Activated CD4-positive, alpha-beta T cell treated with anti-CD3 and anti-CD28 coated beads for 36 hours (primary cell): ENCODE data around the gene ELK3. TPM values are rescaled to one million over a fixed set of nuclear protein-coding genes. Genes with fewer than 3 reads are reported as not detected.
A peak's percentile ranks its signal among the peaks of the same experiment; 100 is the strongest.

Source experiments
- ATAC-seq: fragments of 200-7000 bp; cut with Tn5 transposase; one replicate; pipeline ENCODE4 v1.10.0; 2021; ENCODE audit warnings: mild to moderate bottlenecking, moderate library complexity
- CTCF ChIA-PET: fragments of 350-600 bp; sonication (Branson Sonifier 250); formaldehyde crosslinking; loops from one replicate; lab custom pipeline; 2021; ENCODE audit warnings: antibody characterized with exemption; lab: Charles Lee
- POLR2A ChIA-PET: fragments of 350-600 bp; sonication (Branson Sonifier 250); formaldehyde crosslinking; loops from one replicate; lab custom pipeline; 2021; ENCODE audit warnings: antibody characterized with exemption, inconsistent platforms; lab: Charles Lee
- DNase-seq: peaks from one replicate; pipeline ENCODE4 v3.0.0-alpha.2; 2020
- H3K27ac Mint-ChIP-seq: one replicate; pipeline ENCODE4 v1.8.0; 2021; ENCODE audit warnings: mixed read lengths
- H3K27me3 Mint-ChIP-seq: one replicate; pipeline ENCODE4 v1.8.0; 2021; ENCODE audit warnings: mixed read lengths
- H3K36me3 Mint-ChIP-seq: one replicate; pipeline ENCODE4 v1.8.0; 2021; ENCODE audit warnings: low read depth, mixed read lengths
- H3K4me1 Mint-ChIP-seq: one replicate; pipeline ENCODE4 v1.8.0; 2021; ENCODE audit warnings: mixed read lengths
- H3K4me3 Mint-ChIP-seq: one replicate; pipeline ENCODE4 v1.8.0; 2021; ENCODE audit warnings: mild to moderate bottlenecking, moderate library complexity, mixed read lengths
- H3K9me3 Mint-ChIP-seq: one replicate; pipeline ENCODE4 v1.8.0; 2021; ENCODE audit warnings: low read depth, mixed read lengths
- intact Hi-C, 2 experiments: fragments of 100-400 bp; cut with DNase I in 1 of 2; cut with micrococcal nuclease in 1 of 2; formaldehyde crosslinking; loops; one replicate each; pipeline versions ENCODE4 v1.14.2 to v1.15.1; 2022 to 2024; cut with DNase I, micrococcal nuclease
- total RNA-seq, 2 experiments: library from RNA; stranded (reverse); gene quantifications; one replicate each; pipeline ENCODE4 v1.2.3, GENCODE V29; 2021

Gene ELK3
- total RNA-seq, 2 experiments from 2014 or later, result 17.0 to 17.4 TPM

- Mint-ChIP-seq H3K9me3 (no peaks in the 10 kb centered on the region), H3K36me3 (peaks cover 27% of the 10 kb centered on the region), H3K27me3 (no peaks in the 10 kb centered on the region), H3K4me1 (peaks cover 72% of the 10 kb centered on the region), H3K4me3 (peak overlapping the region; percentile 21), H3K27ac (peak overlapping the region; percentile 71)
- ATAC-seq, result no peak
- DNase-seq, result no peak
- CTCF ChIA-PET, result interaction anchor here (0.6 to 5.9 kb wide), 6 partner anchors 9 to 317 kb away, joined by 3 to 80 read pairs (median 4); no protein-coding TSS in a partner anchor
- POLR2A ChIA-PET, result interaction anchor here (0.6 to 1.0 kb wide), 4 partner anchors 16 to 303 kb away, joined by 3 to 8 read pairs (median 4); no protein-coding TSS in a partner anchor
- intact Hi-C loops, result loop anchor here (1.0 to 10.0 kb wide), 9 partner anchors 22 to 708 kb away; partner anchors contain the start of genes CFAP54 (in 1 of the 2) and NEDD1 (in 1 of the 2)
These were observed 5.3 kb downstream of the ELK3 start for GRCh38 chr12:96199464-96199863.

- peak overlapping the region; percentile 58 for H3K27ac Mint-ChIP-seq
- ATAC-seq (no peak), DNase-seq (no peak)
- ChIA-PET POLR2A (interaction anchor here (0.7 kb wide), 1 partner anchor 183 kb away, joined by 4 read pairs; no protein-coding TSS in a partner anchor), CTCF (interaction anchor here (0.6 to 1.9 kb wide), 6 partner anchors 8 to 24 kb away, joined by 3 to 10 read pairs (median 4); no protein-coding TSS in a partner anchor)
- no peaks in the 10 kb centered on the region for H3K9me3 Mint-ChIP-seq
- peaks cover 85% of the 10 kb centered on the region for H3K4me1 Mint-ChIP-seq
- no peak overlapping the region for H3K4me3 Mint-ChIP-seq
- H3K27me3 Mint-ChIP-seq, result no peaks in the 10 kb centered on the region
- intact Hi-C loops, result no loop called here
- H3K36me3 Mint-ChIP-seq, result peaks cover 38% of the 10 kb centered on the region
These were observed 7.4 kb downstream of the ELK3 start for GRCh38 chr12:96201272-96202227.

- CTCF ChIA-PET, result interaction anchor here (0.8 kb wide), 1 partner anchor 8 kb away, joined by 3 read pairs; no protein-coding TSS in a partner anchor
These were observed 10.2 kb downstream of the ELK3 start for GRCh38 chr12:96204381-96204780.

GRCh38 chr12:96205908-96206307 is 11.7 kb downstream of the ELK3 start:
- CTCF ChIA-PET, result interaction anchor here (0.6 to 2.7 kb wide), 2 partner anchors 9 to 13 kb away, joined by 3 to 14 read pairs; no protein-coding TSS in a partner anchor
- H3K36me3 Mint-ChIP-seq, result peaks cover 44% of the 10 kb centered on the region
- no peak for DNase-seq
- peak; percentile 5 for ATAC-seq
- H3K9me3 Mint-ChIP-seq, result no peaks in the 10 kb centered on the region
- intact Hi-C loops, result no loop called here
- peaks cover 93% of the 10 kb centered on the region for H3K4me1 Mint-ChIP-seq
- peak overlapping the region; percentile 34 for H3K4me3 Mint-ChIP-seq
- H3K27ac Mint-ChIP-seq, result peak overlapping the region; percentile 74
- no peaks in the 10 kb centered on the region for H3K27me3 Mint-ChIP-seq
- POLR2A ChIA-PET, result no interaction called here

More at GRCh38 chr12:96204381-96204780, 10.2 kb downstream of the ELK3 start:
- POLR2A ChIA-PET, result interaction anchor here (1.2 kb wide), 1 partner anchor 9 kb away, joined by 3 read pairs; no protein-coding TSS in a partner anchor
- H3K4me3 Mint-ChIP-seq, result no peak overlapping the region
- DNase-seq (no peak), ATAC-seq (no peak)
- peak overlapping the region; percentile 53 for H3K27ac Mint-ChIP-seq
- no peaks in the 10 kb centered on the region for H3K9me3 Mint-ChIP-seq
- peaks cover 87% of the 10 kb centered on the region for H3K4me1 Mint-ChIP-seq
- intact Hi-C loops, result no loop called here
- H3K27me3 Mint-ChIP-seq, result no peaks in the 10 kb centered on the region
- peaks cover 41% of the 10 kb centered on the region for H3K36me3 Mint-ChIP-seq

- H3K4me1 Mint-ChIP-seq, result peaks cover 92% of the 10 kb centered on the region
- no peaks in the 10 kb centered on the region for H3K9me3 Mint-ChIP-seq
- intact Hi-C loops, result no loop called here
- DNase-seq (no peak), ATAC-seq (peak; percentile 17)
- H3K4me3 Mint-ChIP-seq, result no peak overlapping the region
- H3K36me3 Mint-ChIP-seq, result peaks cover 43% of the 10 kb centered on the region
- ChIA-PET POLR2A (interaction anchor here (1.1 kb wide), 1 partner anchor 12 kb away, joined by 15 read pairs; no protein-coding TSS in a partner anchor), CTCF (interaction anchor here (0.6 to 2.7 kb wide), 4 partner anchors 8 to 673 kb away, joined by 3 to 14 read pairs (median 4); no protein-coding TSS in a partner anchor)
- no peaks in the 10 kb centered on the region for H3K27me3 Mint-ChIP-seq
- H3K27ac Mint-ChIP-seq, result peak overlapping the region; percentile 74
These were observed 12.9 kb downstream of the ELK3 start for GRCh38 chr12:96206936-96207662.

- intact Hi-C loops, result no loop called here
- Mint-ChIP-seq H3K4me1 (peaks cover 97% of the 10 kb centered on the region), H3K27me3 (no peaks in the 10 kb centered on the region), H3K27ac (peak overlapping the region; percentile 44), H3K4me3 (peak overlapping the region; percentile 3), H3K36me3 (peaks cover 36% of the 10 kb centered on the region), H3K9me3 (no peaks in the 10 kb centered on the region)
- ChIA-PET POLR2A (no interaction called here), CTCF (interaction anchor here (0.7 to 8.5 kb wide), 3 partner anchors 9 to 32 kb away, joined by 3 to 80 read pairs (median 9); no protein-coding TSS in a partner anchor)
- ATAC-seq (no peak), DNase-seq (no peak)
These were observed 14.2 kb downstream of the ELK3 start for GRCh38 chr12:96208346-96208745.

GRCh38 chr12:96208801-96209549 is 14.8 kb downstream of the ELK3 start:
- DNase-seq (no peak), ATAC-seq (no peak)
- ChIA-PET POLR2A (interaction anchor here (0.6 to 0.9 kb wide), 2 partner anchors 10 to 91 kb away, joined by 3 to 4 read pairs; no protein-coding TSS in a partner anchor), CTCF (interaction anchor here (0.6 to 8.5 kb wide), 7 partner anchors 11 to 173 kb away, joined by 3 to 80 read pairs (median 4); no protein-coding TSS in a partner anchor)
- no peaks in the 10 kb centered on the region for H3K27me3 Mint-ChIP-seq
- peaks cover 99% of the 10 kb centered on the region for H3K4me1 Mint-ChIP-seq
- intact Hi-C loops, result no loop called here
- peak overlapping the region; percentile 3 for H3K4me3 Mint-ChIP-seq
- no peaks in the 10 kb centered on the region for H3K9me3 Mint-ChIP-seq
- peak overlapping the region; percentile 98 for H3K27ac Mint-ChIP-seq
- H3K36me3 Mint-ChIP-seq, result peaks cover 35% of the 10 kb centered on the region

- Mint-ChIP-seq H3K9me3 (no peaks in the 10 kb centered on the region), H3K4me1 (peaks cover 97% of the 10 kb centered on the region), H3K36me3 (peaks cover 29% of the 10 kb centered on the region), H3K27me3 (no peaks in the 10 kb centered on the region), H3K27ac (peak overlapping the region; percentile 98), H3K4me3 (peak overlapping the region; percentile 72)
- peak; percentile 70 for DNase-seq
- ChIA-PET CTCF (interaction anchor here (0.6 to 8.5 kb wide), 13 partner anchors 9 to 306 kb away, joined by 3 to 80 read pairs (median 4); no protein-coding TSS in a partner anchor), POLR2A (interaction anchor here (0.6 to 0.8 kb wide), 4 partner anchors 15 to 189 kb away, joined by 4 to 8 read pairs (median 4); no protein-coding TSS in a partner anchor)
- intact Hi-C loops, result loop anchor here (1.0 to 10.0 kb wide), 7 partner anchors 10 to 356 kb away; partner anchors contain the start of genes AMDHD1 (in 1 of the 2), CCDC38 (in 1 of the 2) and SNRPF (in 1 of the 2)
- peak; percentile 40 for ATAC-seq
These were observed 16.3 kb downstream of the ELK3 start for GRCh38 chr12:96210376-96211055.

- peaks cover 88% of the 10 kb centered on the region for H3K4me1 Mint-ChIP-seq
- intact Hi-C loops, result loop anchor here (1.0 to 10.0 kb wide), 7 partner anchors 35 to 357 kb away; partner anchors contain the start of genes AMDHD1 (in 1 of the 2), CCDC38 (in 1 of the 2) and SNRPF (in 1 of the 2)
- peak; percentile 33 for DNase-seq
- no peaks in the 10 kb centered on the region for H3K9me3 Mint-ChIP-seq
- peak overlapping the region; percentile 87 for H3K27ac Mint-ChIP-seq
- no peak for ATAC-seq
- H3K36me3 Mint-ChIP-seq, result peaks cover 22% of the 10 kb centered on the region
- no peaks in the 10 kb centered on the region for H3K27me3 Mint-ChIP-seq
- ChIA-PET CTCF (interaction anchor here (0.6 to 8.5 kb wide), 21 partner anchors 8 to 304 kb away, joined by 3 to 80 read pairs (median 4); partner anchors contain the start of gene CDK17), POLR2A (interaction anchor here (0.6 to 0.9 kb wide), 3 partner anchors 13 to 146 kb away, joined by 3 to 11 read pairs (median 4); no protein-coding TSS in a partner anchor)
- peak overlapping the region; percentile 66 for H3K4me3 Mint-ChIP-seq
These were observed 17.8 kb downstream of the ELK3 start for GRCh38 chr12:96211988-96212387.
